K562 (cell line): Measurements from ENCODE around the gene ALDOB. TPM values are rescaled to one million over a fixed set of nuclear protein-coding genes. Genes with fewer than 3 reads are reported as not detected.

Experiments
- ATF3 ChIP-seq, 2 experiments: fragments of 450-650 bp in 1 of 2; sonication (generic) in 1 of 2; formaldehyde crosslinking in 1 of 2; IDR thresholded peaks in 1 of 2; conservative IDR thresholded peaks in 1 of 2; 2 replicates each; pipeline versions ENCODE4 v1.6.1 to v1.8.1; 2016 to 2023; ENCODE audit warnings: mild to moderate bottlenecking in 2 of 2, moderate library complexity in 2 of 2, inconsistent platforms in 1 of 2, missing genetic modification reagents in 1 of 2
- CC2D1A ChIP-seq: fragments of 450-650 bp; IDR thresholded peaks from 2 replicates; pipeline ENCODE4 v1.6.1; 2017; ENCODE audit warnings: mild to moderate bottlenecking
- CEBPB ChIP-seq: fragments of 450-650 bp; IDR thresholded peaks from 2 replicates; pipeline ENCODE4 v1.6.1; 2016; ENCODE audit warnings: missing genetic modification characterization, missing compliant biosample characterization
- FOXJ2 ChIP-seq: fragments of 200-800 bp; sonication (Bioruptor generic); IDR thresholded peaks from 2 replicates; pipeline ENCODE4 v1.6.1; 2016; ENCODE audit warnings: missing genetic modification characterization, missing compliant biosample characterization
- IFI16 ChIP-seq: fragments of 250-450 bp; sonication (Bioruptor Pico); IDR thresholded peaks from 2 replicates; pipeline ENCODE4 v2.1.2; 2022; ENCODE audit warnings: mild to moderate bottlenecking, inconsistent platforms
- MYBL2 ChIP-seq, 2 experiments: fragments of 450-650 bp in 1 of 2; sonication (generic) in 1 of 2; formaldehyde crosslinking in 1 of 2; IDR thresholded peaks; 2 replicates each; pipeline versions ENCODE4 v1.6.1 to v1.8.1; 2017 to 2022; ENCODE audit warnings: borderline replicate concordance in 1 of 2, inconsistent platforms in 1 of 2, low read depth in 1 of 2, mild to moderate bottlenecking in 1 of 2, missing genetic modification reagents in 1 of 2, moderate library complexity in 1 of 2
- NFRKB ChIP-seq: fragments of 450-650 bp; IDR thresholded peaks from 2 replicates; pipeline ENCODE4 v1.6.1; 2016; ENCODE audit warnings: low read depth
- NRF1 ChIP-seq, 2 experiments: fragments of 450-650 bp; IDR thresholded peaks in 1 of 2; conservative IDR thresholded peaks in 1 of 2; 2 replicates each; pipeline ENCODE4 v1.6.1; 2014; ENCODE audit warnings: mild to moderate bottlenecking in 2 of 2
- NUFIP1 ChIP-seq: fragments of 450-650 bp; IDR thresholded peaks from 2 replicates; pipeline ENCODE4 v1.6.1; 2018; ENCODE audit not compliant: partially characterized antibody
- PHF20 ChIP-seq: fragments of 450-650 bp; IDR thresholded peaks from 2 replicates; pipeline ENCODE4 v1.6.1; 2018; ENCODE audit not compliant: partially characterized antibody
- RAD21 ChIP-seq, 2 experiments: fragments of 250-450 bp in 1 of 2; fragments of 450-650 bp in 1 of 2; sonication (Bioruptor Pico) in 1 of 2; formaldehyde crosslinking in 1 of 2; IDR thresholded peaks in 1 of 2; conservative IDR thresholded peaks in 1 of 2; 2 replicates each; pipeline versions ENCODE4 v1.4.0 to v1.8.0; 2020 to 2022; ENCODE audit warnings: mild to moderate bottlenecking in 2 of 2, moderate library complexity in 1 of 2
- RB1 ChIP-seq: fragments of 450-650 bp; IDR thresholded peaks from 2 replicates; pipeline ENCODE4 v1.6.1; 2017; ENCODE audit warnings: low read depth, mild to moderate bottlenecking
- RBFOX2 ChIP-seq: fragments of 200-400 bp; formaldehyde crosslinking; IDR thresholded peaks from 2 replicates; pipeline ENCODE4 v1.6.1; 2017; ENCODE audit warnings: low read depth, mild to moderate bottlenecking, low read length, moderate library complexity
- RNF2 ChIP-seq: sonication (generic); IDR thresholded peaks from 2 replicates; pipeline ENCODE4 v1.6.1; 2016
- SETDB1 ChIP-seq: IDR thresholded peaks from one replicate; pipeline ENCODE4 v1.6.1; 2012; ENCODE audit warnings: low read length, control low read depth, inconsistent platforms
- STAG1 ChIP-seq: sonication (generic); formaldehyde crosslinking; IDR thresholded peaks from 2 replicates; pipeline ENCODE4 v1.5.0; 2020; ENCODE audit warnings: missing genetic modification reagents, borderline replicate concordance
- TAF1 ChIP-seq: IDR thresholded peaks from 2 replicates; pipeline ENCODE4 v1.6.1; 2011; ENCODE audit warnings: mild to moderate bottlenecking, low read length, moderate library complexity; ENCODE audit not compliant: insufficient read depth, control insufficient read depth, severe bottlenecking; ENCODE audit errors: extremely low read depth
- TOE1 ChIP-seq, 2 experiments: fragments of 450-650 bp in 1 of 2; sonication (generic) in 1 of 2; formaldehyde crosslinking in 1 of 2; IDR thresholded peaks; 2 replicates each; pipeline versions ENCODE4 v1.7.1 to v1.8.0; 2016 to 2022; ENCODE audit warnings: borderline replicate concordance in 2 of 2, mild to moderate bottlenecking in 2 of 2, antibody characterized with exemption in 1 of 2, inconsistent platforms in 1 of 2, low read depth in 1 of 2, missing genetic modification reagents in 1 of 2, moderate library complexity in 1 of 2
- YY1 ChIP-seq, 3 experiments: IDR thresholded peaks; 2 replicates each; pipeline ENCODE4 v1.6.1; 2011; ENCODE audit warnings: low read length in 2 of 3, mild to moderate bottlenecking in 2 of 3, moderate library complexity in 2 of 3, borderline replicate concordance in 1 of 3, control low read depth in 1 of 3, low read depth in 1 of 3; ENCODE audit not compliant: insufficient read depth in 3 of 3, insufficient replicate concordance in 2 of 3, control insufficient read depth in 1 of 3, insufficient read length in 1 of 3; ENCODE audit errors: extremely low read depth in 1 of 3
- ZEB2 ChIP-seq: fragments of 450-650 bp; IDR thresholded peaks from 2 replicates; pipeline ENCODE4 v1.6.1; 2016
- ZNF384 ChIP-seq: IDR thresholded peaks from 2 replicates; pipeline ENCODE4 v1.6.1; 2012; ENCODE audit warnings: low read depth, low read length, improper control_type of control experiment
- ZNF445 ChIP-seq: fragments of 250-450 bp; sonication (Bioruptor Pico); IDR thresholded peaks from 2 replicates; pipeline ENCODE4 v1.4.0; 2020; ENCODE audit warnings: low read depth, mild to moderate bottlenecking, moderate library complexity
- polyA plus RNA-seq, 8 experiments: library from polyadenylated mRNA; depleted of rRNA in 4 of 8; stranded (reverse) in 5 of 8; unstranded in 3 of 8; fragments of >200 nt; fragmentation: Nextera tagmentation in 2 of 8; fragmentation: Illumina TruSeq in 1 of 8; extraction: Ambion mirVana in 2 of 8; extraction: Trizol in 1 of 8; gene quantifications; 2 replicates each; pipeline versions ENCODE4 v1.2.1 to v1.2.3, GENCODE V29; 2011 to 2014; ENCODE audit warnings: inconsistent platforms in 1 of 8, missing spikeins in 1 of 8
- total RNA-seq, 7 experiments: library from RNA; depleted of rRNA in 6 of 7; stranded (reverse); fragments of >200 nt in 6 of 7; fragmentation: Illumina TruSeq in 2 of 7; extraction: Trizol in 2 of 7; gene quantifications; 2 replicates each; pipeline versions ENCODE4 v1.2.1 to v1.2.3, GENCODE V29; 2011 to 2021; ENCODE audit warnings: low replicate concordance in 1 of 7
- TF ChIP-seq, protein P1 (sequence below): fragments of 450-650 bp; formaldehyde crosslinking; IDR thresholded peaks from 2 replicates; pipeline ENCODE4 v1.4.0; 2020; ENCODE audit warnings: mild to moderate bottlenecking

The ALDOB gene
- total and polyA plus RNA-seq, 9 of the 15 experiments (the other 6 are each of a cell fraction or from before 2014, with no cell fraction given): 0.80 TPM; not detected in 8

DNA sequence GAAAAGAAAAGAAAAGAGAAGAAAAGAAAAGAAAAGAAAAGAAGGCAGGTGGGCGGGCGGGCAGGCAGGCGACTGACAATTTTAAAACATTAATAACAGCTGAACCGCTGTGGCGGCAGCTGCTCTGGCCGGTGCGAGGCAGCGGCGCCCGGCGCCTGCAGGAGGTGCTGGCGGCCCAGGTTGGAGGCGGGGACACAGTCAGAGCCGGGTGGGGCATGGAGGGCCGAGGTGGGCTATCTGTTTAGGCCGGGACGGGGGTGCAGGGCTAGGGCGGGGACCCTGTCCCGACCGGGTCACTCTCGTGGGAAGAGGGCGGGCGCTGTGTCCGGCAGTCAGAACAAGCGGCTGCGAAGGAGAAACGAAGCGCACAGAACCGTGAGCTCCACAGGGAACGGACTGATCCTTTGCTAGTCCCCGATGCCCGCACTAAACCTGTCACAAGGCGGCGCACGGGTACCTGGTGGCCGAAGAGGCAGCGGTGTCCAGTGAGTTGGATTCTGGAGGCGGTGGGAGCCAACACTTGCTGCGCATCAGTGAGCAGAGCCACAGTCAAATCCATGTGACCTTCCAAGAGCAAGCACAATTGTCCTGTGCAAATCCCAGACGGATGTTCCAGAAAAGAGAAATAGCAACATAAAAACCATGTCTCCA lies 13.6 kb upstream of the ALDOB start (continued):
- TF ChIP-seq, protein P1, sequence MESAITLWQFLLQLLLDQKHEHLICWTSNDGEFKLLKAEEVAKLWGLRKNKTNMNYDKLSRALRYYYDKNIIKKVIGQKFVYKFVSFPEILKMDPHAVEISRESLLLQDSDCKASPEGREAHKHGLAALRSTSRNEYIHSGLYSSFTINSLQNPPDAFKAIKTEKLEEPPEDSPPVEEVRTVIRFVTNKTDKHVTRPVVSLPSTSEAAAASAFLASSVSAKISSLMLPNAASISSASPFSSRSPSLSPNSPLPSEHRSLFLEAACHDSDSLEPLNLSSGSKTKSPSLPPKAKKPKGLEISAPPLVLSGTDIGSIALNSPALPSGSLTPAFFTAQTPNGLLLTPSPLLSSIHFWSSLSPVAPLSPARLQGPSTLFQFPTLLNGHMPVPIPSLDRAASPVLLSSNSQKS (CRISPR knock-in tag): no peak
- TF ChIP-seq NFRKB (no peak), IFI16 (CRISPR knock-in tag) (no peak), SETDB1 (no peak), NUFIP1 (no peak), CEBPB (no peak), CC2D1A (peak; percentile 64; the same call in 1 of the 2 replicates), RBFOX2 (peak; percentile 43; the same call in 1 of the 2 replicates), NRF1 (conservative IDR thresholded peaks at IDR 0.05 in 1 of 2, IDR thresholded peaks at IDR 0.05 in 1 of 2) (peak; percentile 44 to 57), MYBL2 (IDR thresholded peaks at IDR 0.05; ENCODE audit: low read depth) (peak; percentile 33; the same call in 1 of the 2 replicates), MYBL2 (CRISPR knock-in tag; IDR thresholded peaks at IDR 0.05; ENCODE audit: borderline replicate concordance) (no peak), ZNF384 (no peak), RAD21 (CRISPR knock-in tag; conservative IDR thresholded peaks at IDR 0.05 in 1 of 2, IDR thresholded peaks at IDR 0.05 in 1 of 2) (peak; percentile 63 to 66), STAG1 (CRISPR knock-in tag) (0 out of 2 replicates have a peak, but pooled peaks have one; percentile 20), FOXJ2 (0 out of 2 replicates have a peak, but pooled peaks have one; percentile 41), TOE1 (IDR thresholded peaks at IDR 0.05; ENCODE audit: borderline replicate concordance) (peak; percentile 14; the same call in 1 of the 2 replicates), TOE1 (CRISPR knock-in tag; IDR thresholded peaks at IDR 0.05; ENCODE audit: borderline replicate concordance, low read depth) (no peak), ATF3 (IDR thresholded peaks at IDR 0.05) (no peak), ATF3 (CRISPR knock-in tag; conservative IDR thresholded peaks at IDR 0.05) (no peak), ZNF445 (no peak), YY1 (IDR thresholded peaks at IDR 0.05; ENCODE audit: borderline replicate concordance in 1 of 3, control insufficient read depth in 1 of 3, extremely low read depth in 1 of 3, insufficient read depth in 3 of 3, insufficient read length in 1 of 3, insufficient replicate concordance in 2 of 3, low read depth in 1 of 3, low read length in 2 of 3) (peak in 1 of 3 experiments; percentile 30), ZEB2 (peak; percentile 22; the same call in 1 of the 2 replicates), PHF20 (no peak), RB1 (0 out of 2 replicates have a peak, but pooled peaks have one; percentile 45), TAF1 (no peak), RNF2 (no peak)
